ENCODE data around the gene SLC66A2. TPM values are rescaled to one million over a fixed set of nuclear protein-coding genes. Genes with fewer than 3 reads are reported as not detected.

SLC66A2 gene
- total and polyA plus RNA-seq, 2 donors (not counting 1 experiment from before 2014, with no cell fraction given), result 44.4 to 45.1 TPM

GRCh38 chr18:79988071-79988450 lies 36.6 kb upstream of the SLC66A2 start:
- POLR2A ChIA-PET, result interaction anchor here (2.5 kb wide), 1 partner anchor 46 kb away, joined by 8 read pairs; the partner anchor contains the start of gene RBFA
- H3K36me3 ChIP-seq (replicated peaks in 1 of 2; ENCODE audit: control extremely low read depth in 1 of 2, control insufficient read depth in 1 of 2, extremely low read depth in 1 of 2, insufficient read depth in 2 of 2, low read length in 1 of 2), result peaks cover 0 to 19% of the 10 kb centered on the region in 2 experiments
- H4K20me1 ChIP-seq (ENCODE audit: control insufficient read depth, insufficient read depth, low read length, poor library complexity, severe bottlenecking), result peaks cover 47% of the 10 kb centered on the region
- Mint-ChIP-seq H3K27me3 (no peaks in the 10 kb centered on the region), H3K9me3 (ENCODE audit: insufficient read depth) (no peaks in the 10 kb centered on the region), H3K4me3 (peak overlapping the region; percentile 89), H3K27ac (peak overlapping the region; percentile 69), H3K4me1 (peaks cover 36% of the 10 kb centered on the region)
- H3K4me1 ChIP-seq (ENCODE audit: control insufficient read depth in 2 of 2, insufficient read depth in 2 of 2, low read length in 2 of 2), result peaks cover 15 to 23% of the 10 kb centered on the region in 2 donors
- H3K27ac ChIP-seq (ENCODE audit: low read length in 2 of 2), result peak overlapping the region; percentile 87 to 94
- peak overlapping the region; percentile 75 to 91 (median 89) for H3K4me3 ChIP-seq (ENCODE audit: control extremely low read depth in 1 of 5, extremely low read depth in 1 of 5, insufficient read depth in 1 of 5, low read depth in 2 of 5, low read length in 4 of 5)
- H3K9ac ChIP-seq (ENCODE audit: low read length), result peak overlapping the region; percentile 89
- H3K4me2 ChIP-seq (replicated peaks; ENCODE audit: low read depth, low read length, poor library complexity, severe bottlenecking), result peak overlapping the region; percentile 92
- intact Hi-C loops (cut with micrococcal nuclease), result loop anchor here (1.0 to 10.0 kb wide), 5 partner anchors 24 to 157 kb away; partner anchors contain the start of genes HSBP1L1 and SLC66A2
- WGBS (ENCODE audit: insufficient coverage), result under 1% methylated on average over 48 of the region's 48 CpGs
- H3K79me2 ChIP-seq (ENCODE audit: control insufficient read depth, insufficient read depth, low read length), result peaks cover 53% of the 10 kb centered on the region
- H3K9me3 ChIP-seq (ENCODE audit: control extremely low read depth in 1 of 3, control insufficient read depth in 2 of 3, insufficient read depth in 1 of 3, low read length in 2 of 3), result no peaks in the 10 kb centered on the region
- peak overlapping the region; percentile 94 for H2AFZ ChIP-seq (ENCODE audit: insufficient read depth, low read depth, low read length, poor library complexity, severe bottlenecking)
- no peaks in the 10 kb centered on the region for H3K27me3 ChIP-seq (replicated peaks in 1 of 4; ENCODE audit: control extremely low read depth in 1 of 4, control insufficient read depth in 3 of 4, insufficient read depth in 4 of 4, low read length in 3 of 4)
- CTCF ChIA-PET, result interaction anchor here (1.0 kb wide), 2 partner anchors 25 to 36 kb away, joined by 3 to 4 read pairs; partner anchors contain the start of gene SLC66A2
- TF ChIP-seq EZH2 (IDR thresholded peaks at IDR 0.05; ENCODE audit: borderline replicate concordance, insufficient read depth, low read depth, low read length, poor library complexity, severe bottlenecking) (no peak), CTCF (IDR thresholded peaks at IDR 0.05) (peak; percentile 58)
- DNase-seq (peak; percentile 85), ATAC-seq (ENCODE audit: low read depth) (peak; percentile 73)

GRCh38 chr18:79987566-79987965 lies 36.1 kb upstream of the SLC66A2 start:
- Mint-ChIP-seq H3K27me3 (no peaks in the 10 kb centered on the region), H3K4me3 (peak overlapping the region; percentile 89), H3K27ac (peak overlapping the region; percentile 69), H3K4me1 (peaks cover 39% of the 10 kb centered on the region), H3K9me3 (ENCODE audit: insufficient read depth) (no peaks in the 10 kb centered on the region)
- ChIA-PET CTCF (interaction anchor here (1.0 kb wide), 2 partner anchors 24 to 36 kb away, joined by 3 to 4 read pairs; partner anchors contain the start of gene SLC66A2), POLR2A (interaction anchor here (2.5 kb wide), 1 partner anchor 46 kb away, joined by 8 read pairs; the partner anchor contains the start of gene RBFA)
- Histone ChIP-seq H3K79me2 (ENCODE audit: control insufficient read depth, insufficient read depth, low read length) (peaks cover 57% of the 10 kb centered on the region), H3K36me3 (replicated peaks in 1 of 2; ENCODE audit: control extremely low read depth in 1 of 2, control insufficient read depth in 1 of 2, extremely low read depth in 1 of 2, insufficient read depth in 2 of 2, low read length in 1 of 2) (peaks cover 0 to 21% of the 10 kb centered on the region in 2 experiments), H3K27me3 (replicated peaks in 1 of 4; ENCODE audit: control extremely low read depth in 1 of 4, control insufficient read depth in 3 of 4, insufficient read depth in 4 of 4, low read length in 3 of 4) (no peaks in the 10 kb centered on the region), H3K4me1 (ENCODE audit: control insufficient read depth in 2 of 2, insufficient read depth in 2 of 2, low read length in 2 of 2) (peaks cover 15 to 23% of the 10 kb centered on the region in 2 donors), H3K9ac (ENCODE audit: low read length) (peak overlapping the region; percentile 89), H3K27ac (ENCODE audit: low read length in 2 of 2) (peak overlapping the region; percentile 87 to 94), H3K4me2 (replicated peaks; ENCODE audit: low read depth, low read length, poor library complexity, severe bottlenecking) (peak overlapping the region; percentile 92), H4K20me1 (ENCODE audit: control insufficient read depth, insufficient read depth, low read length, poor library complexity, severe bottlenecking) (peaks cover 52% of the 10 kb centered on the region), H3K4me3 (ENCODE audit: control extremely low read depth in 1 of 5, extremely low read depth in 1 of 5, insufficient read depth in 1 of 5, low read depth in 2 of 5, low read length in 4 of 5) (peak overlapping the region; percentile 75 to 91 (median 89)), H2AFZ (ENCODE audit: insufficient read depth, low read depth, low read length, poor library complexity, severe bottlenecking) (peak overlapping the region; percentile 94), H3K9me3 (ENCODE audit: control extremely low read depth in 1 of 3, control insufficient read depth in 2 of 3, insufficient read depth in 1 of 3, low read length in 2 of 3) (no peaks in the 10 kb centered on the region)
- DNase-seq (no peak), ATAC-seq (ENCODE audit: low read depth) (no peak)
- WGBS (ENCODE audit: insufficient coverage), result 0% methylated on average over 1 of the region's 6 CpGs
- intact Hi-C loops (cut with micrococcal nuclease), result loop anchor here (10.0 kb wide), 1 partner anchor 157 kb away; no protein-coding TSS in a partner anchor
- no peak for TF ChIP-seq EZH2 (IDR thresholded peaks at IDR 0.05; ENCODE audit: borderline replicate concordance, insufficient read depth, low read depth, low read length, poor library complexity, severe bottlenecking)
- TF ChIP-seq CTCF (IDR thresholded peaks at IDR 0.05), result no peak

All from B cell (primary cell).